IMR-90 (cell line): Measurements from ENCODE around the gene CLEC19A.

ENCODE experiments used
- CHD1 ChIP-seq: IDR thresholded peaks from 2 replicates; pipeline ENCODE4 v1.6.1; 2012; ENCODE audit warnings: low read depth, low read length, improper control_type of control experiment
- ELK1 ChIP-seq: fragments of 150-350 bp; IDR thresholded peaks from 2 replicates; pipeline ENCODE4 v1.6.1; 2016; ENCODE audit warnings: low read depth, mild to moderate bottlenecking, low read length, moderate library complexity, borderline replicate concordance
- MXI1 ChIP-seq: IDR thresholded peaks from 2 replicates; pipeline ENCODE4 v1.6.1; 2012; ENCODE audit warnings: low read depth, mild to moderate bottlenecking, low read length, moderate library complexity, borderline replicate concordance
- POLR2A ChIP-seq: IDR thresholded peaks from 2 replicates; pipeline ENCODE4 v1.6.1; 2012; ENCODE audit warnings: mild to moderate bottlenecking, low read depth, low read length
- TF ChIP-seq, protein P1 (sequence below): conservative IDR thresholded peaks from 2 replicates; pipeline ENCODE4 v1.5.1; 2012; ENCODE audit warnings: mild to moderate bottlenecking, low read depth, low read length, improper control_type of control experiment
- TF ChIP-seq, protein P2 (sequence below): fragments of 150-350 bp; IDR thresholded peaks from 2 replicates; pipeline ENCODE4 v1.6.1; 2017; ENCODE audit warnings: mild to moderate bottlenecking, antibody characterized with exemption, low read length, low read depth

GRCh38 chr16:19344980-19345379, 59.4 kb downstream of the CLEC19A start:
- TF ChIP-seq POLR2A (no peak), MXI1 (no peak), CHD1 (no peak), ELK1 (no peak)
- TF ChIP-seq, protein P1, sequence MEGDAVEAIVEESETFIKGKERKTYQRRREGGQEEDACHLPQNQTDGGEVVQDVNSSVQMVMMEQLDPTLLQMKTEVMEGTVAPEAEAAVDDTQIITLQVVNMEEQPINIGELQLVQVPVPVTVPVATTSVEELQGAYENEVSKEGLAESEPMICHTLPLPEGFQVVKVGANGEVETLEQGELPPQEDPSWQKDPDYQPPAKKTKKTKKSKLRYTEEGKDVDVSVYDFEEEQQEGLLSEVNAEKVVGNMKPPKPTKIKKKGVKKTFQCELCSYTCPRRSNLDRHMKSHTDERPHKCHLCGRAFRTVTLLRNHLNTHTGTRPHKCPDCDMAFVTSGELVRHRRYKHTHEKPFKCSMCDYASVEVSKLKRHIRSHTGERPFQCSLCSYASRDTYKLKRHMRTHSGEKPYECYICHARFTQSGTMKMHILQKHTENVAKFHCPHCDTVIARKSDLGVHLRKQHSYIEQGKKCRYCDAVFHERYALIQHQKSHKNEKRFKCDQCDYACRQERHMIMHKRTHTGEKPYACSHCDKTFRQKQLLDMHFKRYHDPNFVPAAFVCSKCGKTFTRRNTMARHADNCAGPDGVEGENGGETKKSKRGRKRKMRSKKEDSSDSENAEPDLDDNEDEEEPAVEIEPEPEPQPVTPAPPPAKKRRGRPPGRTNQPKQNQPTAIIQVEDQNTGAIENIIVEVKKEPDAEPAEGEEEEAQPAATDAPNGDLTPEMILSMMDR: no peak
- TF ChIP-seq, protein P2, sequence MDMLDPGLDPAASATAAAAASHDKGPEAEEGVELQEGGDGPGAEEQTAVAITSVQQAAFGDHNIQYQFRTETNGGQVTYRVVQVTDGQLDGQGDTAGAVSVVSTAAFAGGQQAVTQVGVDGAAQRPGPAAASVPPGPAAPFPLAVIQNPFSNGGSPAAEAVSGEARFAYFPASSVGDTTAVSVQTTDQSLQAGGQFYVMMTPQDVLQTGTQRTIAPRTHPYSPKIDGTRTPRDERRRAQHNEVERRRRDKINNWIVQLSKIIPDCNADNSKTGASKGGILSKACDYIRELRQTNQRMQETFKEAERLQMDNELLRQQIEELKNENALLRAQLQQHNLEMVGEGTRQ: no peak
